ENCODE measurements around the gene LINS1.

DNA sequence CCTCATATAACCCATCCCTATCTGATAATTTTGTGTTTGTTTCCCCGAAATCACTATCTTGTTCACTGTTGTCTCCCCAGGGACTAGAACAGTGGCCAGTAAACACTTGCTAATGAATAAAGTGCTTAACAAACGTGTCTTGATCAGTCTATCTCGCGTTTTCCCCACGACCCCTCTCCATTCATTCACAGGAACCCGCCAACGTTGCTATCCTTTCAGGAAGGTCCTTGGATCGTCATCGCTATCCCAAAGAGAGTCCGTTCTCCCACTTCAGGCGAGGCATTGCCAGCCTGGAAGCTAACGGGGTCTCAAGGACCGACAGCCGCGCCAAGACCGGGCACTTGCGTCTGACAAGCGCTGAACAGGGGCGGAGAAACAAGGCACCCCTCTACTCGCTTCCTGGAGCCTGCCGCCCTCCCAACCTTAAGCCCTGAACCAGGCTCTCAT, 344 bp downstream of the LINS1 start:
- TF ChIP-seq CTCF (IDR thresholded peaks at IDR 0.05), result no peak
- no peak for TF ChIP-seq EZH2 (IDR thresholded peaks at IDR 0.05; ENCODE audit: borderline replicate concordance, insufficient read depth, low read depth, low read length, poor library complexity, severe bottlenecking)
